ENCODE results near the gene TOP3B.
"Not testable (repeated sequence)": the region's sequence is repeated elsewhere in the genome, so short reads cannot be mapped to it uniquely, and the experiment has no call there.

The TOP3B gene

DNA sequence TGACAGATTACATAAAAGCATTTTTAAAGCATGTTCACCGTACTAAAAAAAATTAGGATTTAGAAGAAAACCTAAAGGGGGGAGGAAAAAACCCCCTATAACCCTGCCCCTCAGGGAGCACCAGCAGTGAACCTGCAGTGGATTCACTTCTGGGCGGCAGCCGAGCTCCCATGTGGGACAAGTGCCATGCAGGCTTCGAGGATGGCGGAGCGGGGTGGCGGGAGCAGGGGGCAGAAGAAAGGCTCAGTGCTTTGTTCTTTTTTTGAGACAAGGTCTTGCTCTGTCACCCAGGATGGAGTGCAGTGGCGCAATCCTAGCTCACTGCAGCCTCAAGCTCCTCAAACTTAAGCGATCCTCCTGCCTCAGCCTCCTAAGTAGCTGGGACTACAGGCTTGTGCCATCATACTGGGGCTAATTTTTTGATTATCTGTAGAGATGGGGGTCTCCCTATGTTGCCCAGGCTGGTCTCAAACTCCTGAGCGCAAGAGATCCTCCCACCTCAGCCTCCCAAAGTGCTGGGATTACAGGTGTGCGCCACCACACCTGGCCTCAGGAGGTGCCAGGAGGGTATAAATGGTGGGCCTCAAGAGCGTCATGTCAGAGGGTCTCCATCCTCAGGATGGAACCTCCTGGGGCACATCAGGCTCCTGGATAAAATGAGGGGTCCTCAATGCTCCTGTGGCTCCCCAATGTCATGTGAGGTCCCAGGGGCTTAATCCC is 64.0 kb downstream of the TOP3B start:
- intact Hi-C loops (cut with DNase I; ENCODE audit: low total_unique reads) = no loop called here
- H3K36me3 ChIP-seq = peaks cover 0 to 38% (median 16%) of the 10 kb centered on the region in 3 donors
- H3K9me3 ChIP-seq = no peaks in the 10 kb centered on the region
- no peak overlapping the region for H3K4me3 ChIP-seq
- no peak overlapping the region for H3K27ac ChIP-seq
- H3K27me3 ChIP-seq = no peaks in the 10 kb centered on the region
- DNase-seq = no peak
- TF ChIP-seq, protein P1, sequence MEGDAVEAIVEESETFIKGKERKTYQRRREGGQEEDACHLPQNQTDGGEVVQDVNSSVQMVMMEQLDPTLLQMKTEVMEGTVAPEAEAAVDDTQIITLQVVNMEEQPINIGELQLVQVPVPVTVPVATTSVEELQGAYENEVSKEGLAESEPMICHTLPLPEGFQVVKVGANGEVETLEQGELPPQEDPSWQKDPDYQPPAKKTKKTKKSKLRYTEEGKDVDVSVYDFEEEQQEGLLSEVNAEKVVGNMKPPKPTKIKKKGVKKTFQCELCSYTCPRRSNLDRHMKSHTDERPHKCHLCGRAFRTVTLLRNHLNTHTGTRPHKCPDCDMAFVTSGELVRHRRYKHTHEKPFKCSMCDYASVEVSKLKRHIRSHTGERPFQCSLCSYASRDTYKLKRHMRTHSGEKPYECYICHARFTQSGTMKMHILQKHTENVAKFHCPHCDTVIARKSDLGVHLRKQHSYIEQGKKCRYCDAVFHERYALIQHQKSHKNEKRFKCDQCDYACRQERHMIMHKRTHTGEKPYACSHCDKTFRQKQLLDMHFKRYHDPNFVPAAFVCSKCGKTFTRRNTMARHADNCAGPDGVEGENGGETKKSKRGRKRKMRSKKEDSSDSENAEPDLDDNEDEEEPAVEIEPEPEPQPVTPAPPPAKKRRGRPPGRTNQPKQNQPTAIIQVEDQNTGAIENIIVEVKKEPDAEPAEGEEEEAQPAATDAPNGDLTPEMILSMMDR (IDR thresholded peaks at IDR 0.05) = no peak
- H3K4me1 ChIP-seq = peaks cover 0 to 11% (median 5%) of the 10 kb centered on the region in 4 donors

DNA sequence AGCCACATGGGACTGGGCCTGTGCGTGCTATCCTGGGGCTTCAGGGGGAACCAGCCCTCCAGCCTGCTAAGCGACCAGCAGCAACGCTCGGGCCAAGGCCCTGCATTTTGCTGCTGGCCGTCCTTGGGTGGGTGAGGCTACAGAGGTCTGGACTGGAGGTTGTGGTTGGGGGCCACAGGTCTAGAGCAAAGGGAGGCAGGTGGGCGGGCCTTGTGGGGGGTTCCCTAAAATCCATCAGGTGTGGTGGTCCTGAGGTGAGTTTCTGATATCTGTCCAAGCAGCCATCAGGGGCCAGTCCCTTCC is 64.7 kb downstream of the TOP3B start:
- intact Hi-C loops (cut with DNase I; ENCODE audit: low total_unique reads) = no loop called here
- DNase-seq = no peak
- Histone ChIP-seq H3K27ac (no peak overlapping the region), H3K4me3 (no peak overlapping the region), H3K27me3 (no peaks in the 10 kb centered on the region), H3K36me3 (peaks cover 0 to 30% (median 11%) of the 10 kb centered on the region in 3 donors), H3K4me1 (peaks cover 0 to 11% (median 5%) of the 10 kb centered on the region in 4 donors), H3K9me3 (no peaks in the 10 kb centered on the region)
- TF ChIP-seq, protein P1 (IDR thresholded peaks at IDR 0.05) = no peak

DNA sequence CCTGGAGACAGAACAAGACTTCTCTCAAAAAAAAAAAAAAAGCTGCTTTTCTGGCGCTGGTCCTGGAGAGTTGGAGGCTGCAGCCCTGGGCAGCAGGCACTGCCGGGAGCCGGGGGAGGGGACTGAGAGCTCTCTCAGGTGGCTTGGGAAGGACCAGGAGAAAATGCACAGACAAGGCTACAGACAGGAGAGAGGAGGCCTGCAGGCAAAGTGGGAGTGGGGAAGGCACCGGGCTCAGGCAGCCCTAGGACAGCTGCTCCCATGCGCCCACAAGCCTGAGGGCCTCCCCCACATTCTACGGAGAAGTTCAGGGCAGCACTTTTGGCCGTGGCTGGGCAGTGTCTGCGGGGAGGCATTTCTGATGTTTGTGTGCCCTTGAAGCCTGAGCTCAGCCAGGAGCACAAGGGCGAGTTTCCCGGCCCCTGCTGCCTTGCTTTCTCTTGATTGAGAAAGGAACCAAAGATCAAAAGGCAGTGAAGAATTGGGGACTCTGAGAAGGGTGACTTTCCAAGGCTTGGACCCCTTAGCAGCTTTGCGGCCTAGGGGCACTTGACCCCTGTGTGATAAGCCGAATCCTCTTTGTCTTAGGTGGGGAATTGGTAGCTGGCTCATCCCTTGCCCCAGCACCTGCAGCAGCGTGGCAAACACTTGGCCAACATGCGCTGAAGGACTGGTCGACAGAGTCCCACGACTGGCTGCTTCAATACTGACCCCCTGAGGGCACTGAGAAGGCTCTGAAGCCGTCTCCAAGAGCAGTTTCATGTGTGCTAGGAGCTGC is 65.2 kb downstream of the TOP3B start:
- no peaks in the 10 kb centered on the region for H3K9me3 ChIP-seq
- H3K27ac ChIP-seq = no peak overlapping the region
- intact Hi-C loops (cut with DNase I; ENCODE audit: low total_unique reads) = no loop called here
- no peaks in the 10 kb centered on the region for H3K27me3 ChIP-seq
- TF ChIP-seq, protein P1 (IDR thresholded peaks at IDR 0.05) = no peak
- no peak for DNase-seq
- H3K4me3 ChIP-seq = no peak overlapping the region
- peaks cover 0 to 11% (median 5%) of the 10 kb centered on the region in 4 donors for H3K4me1 ChIP-seq
- H3K36me3 ChIP-seq = peaks cover 0 to 25% (median 6%) of the 10 kb centered on the region in 3 donors

DNA sequence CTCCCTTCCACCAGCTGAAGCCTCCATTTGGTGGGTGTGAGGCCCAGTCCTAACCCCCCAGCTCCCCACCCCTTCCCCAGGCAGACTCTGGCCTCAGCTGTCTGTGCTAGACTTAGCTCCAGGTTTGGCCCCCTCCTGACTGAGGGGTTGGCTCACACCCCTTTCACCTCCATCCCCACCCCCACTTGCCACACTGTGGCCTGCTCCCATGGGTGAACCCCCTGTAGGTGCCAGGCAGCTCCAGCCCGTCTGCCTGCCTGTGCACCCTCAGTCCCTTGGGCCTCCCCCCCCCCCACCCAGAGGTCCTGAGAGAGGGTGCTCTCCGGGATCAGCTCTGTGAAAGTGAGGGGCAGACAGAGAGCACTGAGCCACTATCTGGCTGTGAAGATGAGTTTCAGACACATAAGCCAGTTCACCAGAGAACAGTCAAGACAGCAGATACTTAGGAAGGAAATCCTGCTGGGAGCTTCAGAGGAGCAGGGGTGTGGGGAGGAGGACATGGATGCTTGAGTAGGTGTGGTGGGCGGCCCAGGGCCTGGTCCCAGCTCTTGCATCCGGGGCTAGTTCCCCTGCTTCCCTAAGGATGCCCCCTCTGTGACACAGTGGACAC is 66.2 kb downstream of the TOP3B start:
- no peaks in the 10 kb centered on the region for H3K9me3 ChIP-seq
- intact Hi-C loops (cut with DNase I; ENCODE audit: low total_unique reads) = no loop called here
- no peak overlapping the region for H3K27ac ChIP-seq

DNA sequence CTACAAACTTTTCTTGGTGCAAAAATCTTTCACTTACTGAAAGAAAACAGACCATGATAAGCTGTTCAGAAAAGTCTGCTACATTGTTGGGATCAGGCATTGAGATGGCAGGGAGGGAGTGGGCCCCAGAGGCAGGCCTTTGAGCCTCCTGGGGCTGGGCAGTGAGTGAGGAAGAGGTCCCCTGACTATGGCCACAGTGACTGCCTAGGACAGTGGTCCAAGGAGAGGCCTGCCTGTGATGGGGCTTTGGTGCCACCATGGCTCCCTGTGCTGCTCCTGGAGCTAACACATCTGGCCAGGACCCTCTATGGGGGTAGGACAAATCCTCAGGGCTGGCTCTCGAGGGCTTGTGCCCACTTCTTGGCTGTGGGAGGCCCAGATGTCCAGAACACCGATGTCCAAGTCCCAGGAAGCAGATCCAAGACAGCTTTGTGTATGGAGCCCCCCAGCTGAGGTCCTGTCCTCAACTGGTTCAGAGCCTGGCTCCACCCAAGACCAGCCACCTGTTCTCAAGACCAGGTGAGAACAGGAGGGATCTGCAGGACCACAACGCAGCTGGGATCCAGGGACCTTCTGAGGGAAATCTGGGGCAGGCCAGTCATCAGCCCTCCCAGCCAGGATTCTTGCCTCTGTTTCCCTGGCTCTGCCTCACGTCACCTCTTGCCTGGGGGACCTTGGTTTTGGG is 66.8 kb downstream of the TOP3B start:
- Histone ChIP-seq H3K9me3 (no peaks in the 10 kb centered on the region), H3K27ac (no peak overlapping the region), H3K36me3 (peaks cover 0 to 12% (median 5%) of the 10 kb centered on the region in 3 donors), H3K4me3 (no peak overlapping the region), H3K4me1 (peaks cover 0 to 11% (median 5%) of the 10 kb centered on the region in 4 donors), H3K27me3 (no peaks in the 10 kb centered on the region)
- DNase-seq = no peak
- intact Hi-C loops (cut with DNase I; ENCODE audit: low total_unique reads) = no loop called here
- TF ChIP-seq, protein P1 (IDR thresholded peaks at IDR 0.05) = no peak

More for the DNA sequence above, 66.2 kb downstream of the TOP3B start:
- Histone ChIP-seq H3K27me3 (no peaks in the 10 kb centered on the region), H3K36me3 (peaks cover 0 to 18% (median 5%) of the 10 kb centered on the region in 3 donors), H3K4me1 (peaks cover 0 to 11% (median 5%) of the 10 kb centered on the region in 4 donors), H3K4me3 (no peak overlapping the region)
- no peak for DNase-seq
- TF ChIP-seq, protein P1 (IDR thresholded peaks at IDR 0.05) = no peak

DNA sequence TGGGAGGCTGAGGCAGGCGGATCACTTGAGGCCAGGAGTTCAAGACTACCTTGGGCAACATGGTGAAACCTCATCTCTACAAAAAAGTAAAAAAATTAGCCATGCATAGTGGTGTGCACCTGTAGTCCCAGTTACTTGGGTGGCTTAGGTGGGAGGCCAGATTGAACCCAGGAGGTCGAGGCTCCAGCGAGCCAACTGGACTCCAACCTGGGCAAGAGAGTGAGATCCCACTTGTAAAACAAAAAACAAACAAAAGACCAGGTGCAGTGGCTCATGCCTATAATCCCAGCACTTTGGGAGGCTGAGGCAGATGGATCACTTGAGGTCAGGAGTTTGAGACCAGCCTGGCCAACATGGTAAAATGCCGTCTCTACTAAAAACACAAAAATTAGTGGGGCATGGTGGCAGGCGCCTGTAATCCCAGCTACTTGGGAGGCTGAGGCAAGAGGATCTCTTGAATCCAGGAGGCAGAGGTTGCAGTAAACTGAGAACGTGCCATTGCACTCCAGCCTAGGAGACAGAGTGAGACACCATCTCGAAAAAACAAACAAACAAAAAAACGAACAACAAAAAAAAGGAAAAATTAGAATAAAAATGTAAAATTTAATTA is 68.4 kb downstream of the TOP3B start:
- H3K4me3 ChIP-seq; DNase-seq; H3K27me3 ChIP-seq; H3K36me3 ChIP-seq; H3K27ac ChIP-seq; H3K9me3 ChIP-seq; intact Hi-C loops (cut with DNase I; ENCODE audit: low total_unique reads): not testable (repeated sequence)
- peaks cover 0 to 11% (median 5%) of the 10 kb centered on the region in 4 donors for H3K4me1 ChIP-seq

DNA sequence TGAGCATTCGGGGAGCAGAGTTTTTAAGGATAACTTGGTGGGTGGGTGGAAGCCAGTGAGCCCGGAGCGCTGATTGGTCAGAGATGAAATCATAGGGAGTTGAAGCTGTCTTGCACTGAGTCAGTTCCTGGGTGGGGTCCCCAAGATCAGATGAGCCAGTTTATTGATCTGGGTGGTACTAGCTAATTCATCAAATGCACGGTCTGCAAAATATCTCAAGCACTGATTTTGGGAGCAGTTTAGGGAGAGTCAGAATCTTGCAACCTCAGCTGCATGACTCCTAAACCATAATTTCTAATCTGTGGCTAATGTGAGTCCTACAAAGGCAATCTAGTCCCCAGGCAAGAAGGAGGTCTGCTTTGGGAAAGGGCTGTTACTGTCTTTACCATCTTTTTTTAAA is 72.2 kb downstream of the TOP3B start:
- H3K4me3 ChIP-seq; H3K9me3 ChIP-seq; H3K27ac ChIP-seq; intact Hi-C loops (cut with DNase I; ENCODE audit: low total_unique reads); H3K27me3 ChIP-seq; H3K36me3 ChIP-seq; H3K4me1 ChIP-seq; DNase-seq: not testable (repeated sequence)

Measured in tibial artery (tissue), 4 donors.